Activated naive CD8-positive, alpha-beta T cell treated with anti-CD3 and anti-CD28 coated beads for 36 hours (primary cell): Measurements from ENCODE around the gene APBA2. TPM values are rescaled to one million over a fixed set of nuclear protein-coding genes. Genes with fewer than 3 reads are reported as not detected.

ENCODE experiments used
- DNase-seq: peaks from one replicate; pipeline ENCODE4 v3.0.0; 2021
- H3K27ac Mint-ChIP-seq: one replicate; pipeline ENCODE4 v1.8.0; 2022; ENCODE audit warnings: mild to moderate bottlenecking, moderate library complexity, mixed read lengths
- H3K27me3 Mint-ChIP-seq: one replicate; pipeline ENCODE4 v1.8.0; 2022; ENCODE audit warnings: mild to moderate bottlenecking, mixed read lengths
- H3K36me3 Mint-ChIP-seq: one replicate; pipeline ENCODE4 v1.8.0; 2021; ENCODE audit warnings: mild to moderate bottlenecking, mixed read lengths
- H3K4me1 Mint-ChIP-seq: one replicate; pipeline ENCODE4 v1.8.0; 2021; ENCODE audit warnings: mixed read lengths
- H3K4me3 Mint-ChIP-seq: one replicate; pipeline ENCODE4 v1.8.0; 2022; ENCODE audit warnings: mild to moderate bottlenecking, moderate library complexity, mixed read lengths
- H3K9me3 Mint-ChIP-seq: one replicate; pipeline ENCODE4 v1.8.0; 2022; ENCODE audit warnings: mixed read lengths
- total RNA-seq, 2 experiments: library from RNA; stranded (reverse); gene quantifications; one replicate each; pipeline ENCODE4 v1.2.3, GENCODE V29; 2021

The APBA2 gene
- total RNA-seq, 2 experiments from 2014 or later = 29.2 to 34.1 TPM

DNA sequence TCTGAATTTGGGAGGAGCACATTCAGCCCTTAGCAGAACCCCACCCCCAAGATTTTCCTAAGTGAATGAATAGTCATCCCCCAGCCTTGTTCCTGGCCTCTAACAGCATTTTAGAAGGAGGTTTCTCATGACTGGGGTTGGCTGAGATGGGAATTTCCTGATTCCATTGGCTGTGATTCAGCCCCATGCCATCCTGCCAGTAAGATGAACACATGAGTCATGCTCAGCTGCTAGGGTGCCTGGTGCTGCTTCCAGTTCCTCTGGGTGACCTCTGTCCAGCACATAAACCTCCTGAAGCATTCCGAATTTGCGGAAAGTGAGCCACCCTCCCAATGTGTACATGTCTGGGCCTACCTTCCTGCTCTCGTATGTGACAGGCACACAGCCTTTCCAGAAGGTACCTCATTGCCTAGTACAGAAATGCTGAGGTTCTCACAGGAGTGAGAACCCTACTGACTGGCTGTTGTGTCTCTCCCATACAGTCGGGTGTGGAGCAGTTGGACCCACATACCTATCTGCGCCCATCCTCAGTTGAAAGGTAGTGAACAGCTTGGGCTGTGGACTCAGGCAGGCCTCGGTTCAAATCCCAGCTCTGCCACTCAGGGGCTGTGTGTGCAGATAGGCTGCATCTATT, 91.7 kb downstream of the APBA2 start:
- no peaks in the 10 kb centered on the region for H3K9me3 Mint-ChIP-seq
- no peak overlapping the region for H3K4me3 Mint-ChIP-seq

DNA sequence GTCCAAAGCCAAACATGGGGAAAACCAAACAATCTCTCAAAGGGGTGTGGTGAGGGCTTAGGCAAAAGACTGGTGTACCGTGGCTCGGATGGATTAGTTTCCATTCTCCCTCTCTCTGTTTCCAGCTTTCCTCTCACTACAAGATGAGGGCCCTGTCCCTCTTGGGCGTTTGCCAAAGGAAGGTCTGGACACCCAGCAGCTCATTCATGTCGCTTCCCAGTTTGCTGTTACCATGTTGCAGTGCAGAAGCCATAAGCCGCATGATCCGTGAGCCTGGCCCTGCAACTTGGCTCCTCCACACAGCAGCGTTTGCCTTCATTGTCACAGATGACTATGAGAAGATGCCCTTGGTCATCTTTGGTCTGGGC, 92.2 kb downstream of the APBA2 start:
- Mint-ChIP-seq H3K4me1 (peaks cover 43% of the 10 kb centered on the region), H3K9me3 (no peaks in the 10 kb centered on the region), H3K4me3 (no peak overlapping the region), H3K27ac (no peak overlapping the region), H3K36me3 (peaks cover 1% of the 10 kb centered on the region), H3K27me3 (no peaks in the 10 kb centered on the region)
- no peak for DNase-seq

More for the DNA sequence above, 91.7 kb downstream of the APBA2 start:
- DNase-seq = no peak
- Mint-ChIP-seq H3K27ac (no peak overlapping the region), H3K4me1 (peaks cover 46% of the 10 kb centered on the region), H3K27me3 (no peaks in the 10 kb centered on the region), H3K36me3 (peaks cover 1% of the 10 kb centered on the region)

DNA sequence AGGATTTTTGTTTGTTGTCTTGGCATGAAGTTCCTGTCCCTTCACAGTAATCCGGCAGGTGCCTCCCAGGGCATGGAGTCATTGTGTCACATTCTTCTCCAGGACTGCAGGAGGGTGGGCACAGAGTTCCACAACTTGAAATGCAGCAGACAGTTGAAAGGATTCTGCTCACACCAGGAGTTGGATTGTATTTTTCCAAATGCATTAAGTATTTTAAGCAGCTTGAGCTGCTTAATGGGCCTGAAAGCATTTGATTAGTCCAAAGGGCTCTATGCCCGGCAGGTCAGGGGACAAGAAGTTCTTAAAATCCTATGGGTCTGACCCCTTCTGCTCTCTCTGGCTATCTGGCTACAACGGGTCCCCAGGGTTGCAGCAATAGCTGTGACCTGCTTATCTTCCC, 92.9 kb downstream of the APBA2 start:
- Mint-ChIP-seq H3K9me3 (no peaks in the 10 kb centered on the region), H3K27ac (no peak overlapping the region), H3K27me3 (no peaks in the 10 kb centered on the region), H3K4me1 (peaks cover 37% of the 10 kb centered on the region), H3K36me3 (peaks cover 1% of the 10 kb centered on the region), H3K4me3 (no peak overlapping the region)
- no peak for DNase-seq

DNA sequence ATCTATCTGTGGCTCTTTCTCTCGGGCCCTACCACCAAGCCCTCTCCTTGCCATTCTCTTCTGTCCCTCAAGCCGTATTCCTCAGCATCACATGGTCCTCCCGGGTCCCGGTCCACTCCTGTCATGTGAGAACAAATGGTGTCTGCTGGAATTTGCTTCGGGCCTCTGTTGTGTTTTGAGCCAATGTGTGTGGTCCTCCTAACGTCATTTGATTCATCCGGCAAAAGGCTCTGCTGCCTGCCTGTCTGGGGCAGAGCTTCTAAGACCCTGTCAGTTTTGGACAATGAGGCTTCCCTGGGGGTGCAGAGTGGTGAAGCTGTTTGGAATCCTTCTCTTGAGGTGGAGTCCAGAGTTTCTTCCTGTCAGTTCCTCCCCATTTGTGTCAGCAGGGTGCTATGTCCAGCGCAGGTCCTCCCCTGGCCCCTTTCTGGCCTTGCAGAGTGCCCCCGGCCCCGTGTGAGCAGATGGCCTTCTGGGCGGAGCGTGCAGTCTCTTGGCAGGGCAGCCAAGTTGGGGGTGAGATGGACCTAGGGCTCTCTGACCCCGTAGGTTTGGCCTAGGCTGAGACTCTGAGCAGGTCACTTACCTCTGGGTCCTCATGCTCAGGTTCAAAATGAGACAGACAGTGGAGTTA, 93.6 kb downstream of the APBA2 start:
- Mint-ChIP-seq H3K27me3 (no peaks in the 10 kb centered on the region), H3K27ac (no peak overlapping the region), H3K4me3 (no peak overlapping the region), H3K9me3 (no peaks in the 10 kb centered on the region), H3K4me1 (peaks cover 36% of the 10 kb centered on the region), H3K36me3 (peaks cover 1% of the 10 kb centered on the region)
- no peak for DNase-seq

DNA sequence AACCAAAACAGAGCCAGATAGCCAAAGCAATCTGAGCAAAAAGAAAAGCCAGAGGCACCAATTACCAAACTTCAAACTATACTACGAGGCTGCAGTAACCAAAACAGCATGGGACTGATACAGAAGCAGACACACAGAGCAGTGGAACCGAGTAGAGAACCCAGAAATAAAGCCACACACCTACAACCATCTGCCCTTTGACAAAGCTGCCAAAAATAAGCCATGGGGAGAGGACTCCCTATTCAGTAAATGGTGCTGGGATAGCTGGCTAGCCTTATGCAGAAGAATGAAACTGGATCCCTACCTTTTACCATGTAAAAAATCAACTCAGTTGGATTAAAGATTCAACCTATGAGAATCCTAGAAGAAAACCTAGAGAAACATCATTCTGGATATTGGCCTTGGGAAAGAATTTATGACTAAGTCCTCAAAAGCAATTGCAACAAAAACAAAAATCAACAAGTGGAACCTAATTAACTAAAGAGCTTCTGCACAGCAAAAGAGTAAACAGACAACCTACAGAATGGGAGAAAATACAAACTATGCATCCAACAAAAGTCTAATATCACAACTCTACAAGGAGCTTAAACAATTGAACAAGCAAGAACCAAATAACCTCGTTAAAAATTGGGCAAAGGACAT, 95.1 kb downstream of the APBA2 start:
- Mint-ChIP-seq H3K9me3 (no peaks in the 10 kb centered on the region), H3K36me3 (peaks cover 4% of the 10 kb centered on the region), H3K27me3 (no peaks in the 10 kb centered on the region), H3K27ac (no peak overlapping the region), H3K4me1 (peaks cover 39% of the 10 kb centered on the region), H3K4me3 (no peak overlapping the region)
- DNase-seq = no peak

DNA sequence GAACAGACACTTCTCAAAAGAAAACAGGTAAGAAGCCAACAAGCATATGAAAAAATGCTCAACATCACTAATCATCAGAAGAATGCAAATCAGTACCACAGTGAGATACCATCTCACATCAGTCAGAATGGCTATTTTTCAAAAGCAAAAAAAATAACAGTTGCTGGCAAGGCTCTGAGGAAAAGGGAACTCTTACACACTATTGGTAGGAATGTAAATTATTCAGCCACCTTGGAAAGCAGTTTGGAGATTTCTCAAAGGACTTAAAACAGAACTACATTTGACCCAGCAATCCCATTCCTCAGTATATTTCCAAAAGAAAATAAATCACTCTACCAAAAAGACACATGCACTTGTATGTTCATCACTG, 95.6 kb downstream of the APBA2 start:
- Mint-ChIP-seq H3K27me3 (no peaks in the 10 kb centered on the region), H3K9me3 (no peaks in the 10 kb centered on the region), H3K4me1 (peaks cover 40% of the 10 kb centered on the region), H3K27ac (no peak overlapping the region), H3K36me3 (peaks cover 7% of the 10 kb centered on the region), H3K4me3 (no peak overlapping the region)
- DNase-seq = no peak

DNA sequence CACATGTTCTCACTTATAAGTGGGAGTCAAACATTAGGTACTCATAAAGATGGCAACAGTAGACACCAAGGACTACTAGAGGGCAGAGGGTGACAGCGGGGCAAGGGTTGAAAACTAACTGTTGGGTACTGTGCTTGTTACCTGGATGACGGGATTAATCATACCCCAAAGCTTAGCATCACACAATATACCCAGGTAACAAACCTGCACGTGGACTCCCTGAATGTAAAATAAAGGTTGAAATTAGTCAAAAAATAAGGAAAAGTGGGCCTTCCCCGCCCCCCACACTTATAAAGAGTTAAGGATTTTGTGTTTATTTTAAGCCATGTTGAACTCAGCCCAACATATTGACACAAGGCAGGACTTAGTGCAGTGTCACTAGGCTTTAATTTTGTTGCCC, 96.1 kb downstream of the APBA2 start:
- Mint-ChIP-seq H3K27ac (no peak overlapping the region), H3K27me3 (no peaks in the 10 kb centered on the region), H3K4me3 (no peak overlapping the region), H3K36me3 (peaks cover 7% of the 10 kb centered on the region), H3K9me3 (no peaks in the 10 kb centered on the region), H3K4me1 (peaks cover 40% of the 10 kb centered on the region)
- DNase-seq = no peak

DNA sequence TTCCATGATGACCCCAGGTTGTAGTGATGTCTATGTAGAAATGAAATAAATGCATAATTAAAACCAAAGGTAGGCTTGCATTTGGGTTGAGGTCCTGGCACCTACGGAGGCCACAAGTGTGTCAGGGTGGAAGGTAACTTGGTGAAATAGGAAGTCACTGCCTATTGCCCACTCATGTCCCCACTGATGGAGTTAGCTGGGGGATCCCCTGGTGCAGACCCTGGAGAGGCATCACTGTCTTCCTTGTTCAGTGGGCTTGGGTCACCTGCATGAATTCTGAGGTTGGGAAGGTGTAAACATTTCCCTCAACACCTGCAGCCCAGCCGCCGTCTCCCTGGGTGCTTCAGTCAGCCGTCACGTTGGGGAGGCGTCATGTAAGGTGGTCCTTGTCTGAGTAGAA, 97.1 kb downstream of the APBA2 start:
- Mint-ChIP-seq H3K27ac (no peak overlapping the region), H3K4me3 (no peak overlapping the region), H3K36me3 (peaks cover 11% of the 10 kb centered on the region), H3K4me1 (peaks cover 42% of the 10 kb centered on the region), H3K27me3 (no peaks in the 10 kb centered on the region), H3K9me3 (peaks cover 4% of the 10 kb centered on the region)
- DNase-seq = no peak

DNA sequence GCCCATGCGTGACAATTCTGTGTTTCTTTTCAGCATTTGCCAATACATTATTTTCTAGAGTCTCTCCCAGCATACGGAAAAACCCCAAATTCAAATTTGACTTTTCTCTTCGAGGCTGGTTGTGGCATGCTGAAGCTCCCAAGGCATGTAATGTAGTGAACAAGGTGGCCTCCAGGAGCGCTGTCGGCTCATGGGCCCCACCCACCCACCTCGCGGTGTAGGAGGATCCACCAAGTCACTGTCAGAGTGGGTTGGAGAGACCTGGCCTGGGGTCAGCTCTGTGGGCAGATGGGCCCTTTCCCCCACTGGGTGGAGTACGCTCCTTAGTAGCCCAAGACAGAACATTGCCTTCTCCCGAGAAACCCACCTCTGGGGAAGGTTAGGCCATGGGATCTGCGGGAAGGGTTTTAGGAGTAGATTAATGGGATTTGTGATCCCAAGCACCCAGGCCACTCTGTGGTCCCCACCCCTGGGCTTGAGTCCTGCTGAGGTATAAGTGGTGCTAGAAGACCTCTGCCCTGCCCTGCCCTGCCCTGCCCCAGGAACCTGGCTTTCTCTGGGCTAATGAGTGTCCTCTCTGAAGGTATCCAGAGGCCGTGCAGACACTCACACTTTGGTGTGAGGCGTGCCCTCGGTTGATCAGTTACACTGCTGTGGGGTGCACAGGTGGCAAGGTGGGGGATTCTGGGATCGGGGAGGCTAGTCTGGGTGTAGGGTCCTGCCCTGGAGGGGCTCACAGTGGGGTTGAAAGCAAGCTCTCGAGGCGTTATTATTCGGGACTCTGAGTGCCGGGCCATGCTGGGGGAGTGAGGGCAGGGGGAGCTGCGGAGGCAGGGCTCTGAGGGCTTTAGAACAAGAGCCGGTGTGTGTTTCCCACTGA, 97.9 kb downstream of the APBA2 start:
- Mint-ChIP-seq H3K27me3 (no peaks in the 10 kb centered on the region), H3K36me3 (peaks cover 14% of the 10 kb centered on the region), H3K4me1 (peaks cover 45% of the 10 kb centered on the region), H3K9me3 (peaks cover 4% of the 10 kb centered on the region), H3K4me3 (no peak overlapping the region), H3K27ac (no peak overlapping the region)
- no peak for DNase-seq

DNA sequence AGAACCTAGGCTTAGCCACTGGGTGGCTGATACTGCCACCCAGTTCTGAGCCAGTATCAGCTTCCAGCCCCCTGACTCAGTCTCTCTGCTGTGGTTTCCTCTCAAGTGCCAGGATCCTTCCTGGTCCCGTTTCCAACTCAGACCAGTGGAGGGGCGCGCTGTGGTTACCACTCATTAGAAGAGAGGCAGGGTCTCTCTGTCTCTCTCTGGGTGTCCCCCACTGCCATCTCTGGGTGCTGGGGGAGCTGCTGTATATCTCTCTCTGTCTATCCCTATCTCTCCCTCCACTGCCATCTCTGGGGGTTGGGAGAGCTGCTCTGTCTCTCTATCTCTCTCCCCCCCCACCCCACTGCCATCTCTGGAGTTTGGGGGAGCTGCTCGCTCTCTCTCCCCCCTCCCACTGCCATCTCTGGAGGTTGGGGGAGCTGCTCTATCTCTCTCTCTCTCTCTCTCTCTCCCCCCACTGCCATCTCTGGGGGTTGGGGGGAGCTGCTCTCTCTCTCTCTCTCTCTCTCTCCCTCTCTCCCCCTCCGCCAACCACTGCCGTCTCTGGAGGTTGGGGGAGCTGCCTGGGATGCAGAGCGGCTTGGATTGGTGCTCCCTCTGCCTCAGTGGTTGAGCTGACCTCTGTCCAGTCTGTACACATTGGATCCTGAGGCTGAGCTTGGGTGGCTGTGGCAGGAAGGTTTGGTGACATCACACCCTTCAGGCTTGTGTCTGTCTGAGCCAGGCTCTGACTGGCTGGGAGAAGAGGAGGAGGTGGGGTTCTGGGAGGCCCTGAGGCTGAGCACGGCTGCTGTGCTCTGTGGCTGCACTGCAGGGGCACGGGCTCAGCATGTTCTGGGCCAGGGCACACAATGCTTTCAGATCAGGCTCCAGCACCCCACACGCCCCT, 98.9 kb downstream of the APBA2 start:
- H3K27ac Mint-ChIP-seq = peak overlapping the region; percentile 79
- H3K4me3 Mint-ChIP-seq = peak overlapping the region; percentile 58
- DNase-seq = peak; percentile 52
- H3K4me1 Mint-ChIP-seq = peaks cover 41% of the 10 kb centered on the region
- H3K27me3 Mint-ChIP-seq = no peaks in the 10 kb centered on the region
- H3K36me3 Mint-ChIP-seq = peaks cover 14% of the 10 kb centered on the region
- H3K9me3 Mint-ChIP-seq = peaks cover 4% of the 10 kb centered on the region

DNA sequence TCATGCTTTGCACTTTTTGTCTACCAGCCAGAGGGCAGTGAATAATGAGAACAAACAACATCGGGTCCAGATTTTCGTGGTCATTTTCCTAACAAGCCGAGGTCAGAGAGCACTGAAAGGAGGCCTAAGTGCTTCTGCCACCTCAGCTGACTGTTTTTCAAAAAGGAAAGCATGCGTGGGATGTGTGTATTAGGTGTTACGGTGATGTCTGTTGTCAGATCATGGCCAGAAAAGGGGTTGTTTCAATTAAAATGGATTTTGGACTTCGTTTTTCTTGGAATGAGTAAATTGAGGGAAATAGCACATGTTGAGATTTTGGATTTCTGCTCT, 99.5 kb downstream of the APBA2 start:
- DNase-seq = no peak
- H3K36me3 Mint-ChIP-seq = peaks cover 14% of the 10 kb centered on the region
- peak overlapping the region; percentile 79 for H3K27ac Mint-ChIP-seq
- peaks cover 39% of the 10 kb centered on the region for H3K4me1 Mint-ChIP-seq
- no peaks in the 10 kb centered on the region for H3K27me3 Mint-ChIP-seq
- peaks cover 4% of the 10 kb centered on the region for H3K9me3 Mint-ChIP-seq
- H3K4me3 Mint-ChIP-seq = peak overlapping the region; percentile 58

DNA sequence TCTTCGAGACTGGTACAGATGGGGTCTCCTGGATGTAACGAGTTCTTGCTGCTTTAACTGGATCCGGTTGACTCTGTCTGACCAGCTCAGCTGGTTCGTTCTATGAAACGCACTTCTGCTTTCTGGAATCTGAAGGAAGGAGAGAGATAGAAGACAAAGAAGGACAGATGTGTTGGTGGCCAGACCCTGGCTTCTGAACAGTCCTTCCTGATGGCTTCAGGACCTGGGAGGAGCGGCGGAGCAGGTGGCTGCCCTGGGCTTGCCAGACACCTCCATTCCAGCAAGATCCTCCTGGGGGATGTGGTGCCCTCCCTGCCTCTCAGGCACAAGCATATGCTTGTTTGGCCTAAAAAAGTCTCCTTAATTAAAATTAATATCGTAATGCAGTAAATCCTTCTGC, 99.9 kb downstream of the APBA2 start:
- Mint-ChIP-seq H3K4me3 (no peak overlapping the region), H3K27me3 (no peaks in the 10 kb centered on the region), H3K27ac (peak overlapping the region; percentile 82), H3K9me3 (peaks cover 4% of the 10 kb centered on the region), H3K36me3 (peaks cover 14% of the 10 kb centered on the region), H3K4me1 (peaks cover 42% of the 10 kb centered on the region)
- DNase-seq = no peak

DNA sequence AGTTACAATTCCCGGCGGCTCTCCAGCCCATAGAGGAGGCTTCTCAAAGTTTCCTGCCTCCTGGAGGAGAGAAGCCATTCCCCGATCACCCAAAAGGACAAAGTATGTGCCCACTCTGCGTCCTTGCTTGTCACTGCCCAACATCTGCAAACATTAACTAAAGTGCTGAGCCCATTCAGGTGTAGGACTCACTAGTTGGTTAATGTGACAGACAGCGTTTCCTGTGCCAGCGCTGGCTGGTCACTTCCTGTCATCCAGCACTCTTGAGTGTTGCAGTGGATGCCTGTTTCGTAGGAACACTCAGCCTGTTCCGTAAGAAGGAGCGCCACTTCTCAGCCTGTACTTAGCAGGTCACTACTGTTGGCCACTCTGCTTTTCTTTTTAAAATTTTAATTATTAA, 100.3 kb downstream of the APBA2 start:
- Mint-ChIP-seq H3K27ac (peak overlapping the region; percentile 82), H3K4me1 (peaks cover 45% of the 10 kb centered on the region), H3K36me3 (peaks cover 12% of the 10 kb centered on the region), H3K4me3 (peak overlapping the region; percentile 22), H3K9me3 (peaks cover 4% of the 10 kb centered on the region), H3K27me3 (no peaks in the 10 kb centered on the region)
- no peak for DNase-seq

DNA sequence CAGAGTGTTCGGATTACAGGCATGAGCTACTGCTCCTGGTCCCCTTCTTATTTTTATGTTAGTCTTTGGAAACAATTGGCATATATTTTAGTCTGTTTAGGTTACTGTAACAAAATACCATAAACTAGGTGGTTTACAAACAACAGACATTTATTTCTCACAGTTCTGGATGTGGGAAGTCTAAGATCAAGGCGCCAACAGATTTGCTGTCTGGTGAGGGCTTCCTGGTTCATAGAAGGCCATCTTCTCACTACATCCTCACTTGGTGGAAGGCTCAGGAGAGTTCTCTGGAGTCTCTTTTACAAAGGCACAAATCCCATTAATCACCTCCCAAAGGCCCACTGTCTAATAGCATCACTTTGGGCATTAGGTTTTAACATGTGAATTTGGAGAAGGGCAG, 101.0 kb downstream of the APBA2 start:
- H3K27me3 Mint-ChIP-seq = no peaks in the 10 kb centered on the region
- H3K27ac Mint-ChIP-seq = no peak overlapping the region
- peaks cover 12% of the 10 kb centered on the region for H3K36me3 Mint-ChIP-seq
- DNase-seq = no peak
- no peak overlapping the region for H3K4me3 Mint-ChIP-seq
- H3K4me1 Mint-ChIP-seq = peaks cover 44% of the 10 kb centered on the region
- H3K9me3 Mint-ChIP-seq = peaks cover 4% of the 10 kb centered on the region
